Measurements from ENCODE around the gene NCDN.

- TF ChIP-seq MAX (CRISPR knock-in tag; IDR thresholded peaks at IDR 0.05) (no peak), CTCF (IDR thresholded peaks at IDR 0.05) (no peak), RORB (CRISPR knock-in tag; IDR thresholded peaks at IDR 0.05) (no peak), SP1 (CRISPR knock-in tag; conservative IDR thresholded peaks at IDR 0.05) (no peak), ETV6 (CRISPR knock-in tag; IDR thresholded peaks at IDR 0.05) (no peak), PRDM15 (CRISPR knock-in tag; IDR thresholded peaks at IDR 0.05) (no peak), ATF6 (CRISPR knock-in tag; IDR thresholded peaks at IDR 0.05) (no peak), ZBTB21 (CRISPR knock-in tag; IDR thresholded peaks at IDR 0.05; ENCODE audit: borderline replicate concordance) (no peak), ZNF263 (CRISPR knock-in tag; IDR thresholded peaks at IDR 0.05; ENCODE audit: low read depth) (no peak), ZNF317 (CRISPR knock-in tag; IDR thresholded peaks at IDR 0.05; ENCODE audit: borderline replicate concordance, low read depth) (no peak)
Observed at GRCh38 chr1:35603941-35604340, 46.3 kb downstream of the NCDN start.

Data from WTC11 (cell line).